GM18873 (cell line): Measurements from ENCODE around the gene ACKR3.

Experiments
- ATAC-seq: cut with Tn5 transposase; IDR thresholded peaks from one replicate; pipeline ENCODE4 v1.9.1; 2021; ENCODE audit warnings: mild to moderate bottlenecking, moderate library complexity, moderate number of reproducible peaks; ENCODE audit not compliant: unreplicated experiment, low FRiP score

Gene ACKR3

DNA sequence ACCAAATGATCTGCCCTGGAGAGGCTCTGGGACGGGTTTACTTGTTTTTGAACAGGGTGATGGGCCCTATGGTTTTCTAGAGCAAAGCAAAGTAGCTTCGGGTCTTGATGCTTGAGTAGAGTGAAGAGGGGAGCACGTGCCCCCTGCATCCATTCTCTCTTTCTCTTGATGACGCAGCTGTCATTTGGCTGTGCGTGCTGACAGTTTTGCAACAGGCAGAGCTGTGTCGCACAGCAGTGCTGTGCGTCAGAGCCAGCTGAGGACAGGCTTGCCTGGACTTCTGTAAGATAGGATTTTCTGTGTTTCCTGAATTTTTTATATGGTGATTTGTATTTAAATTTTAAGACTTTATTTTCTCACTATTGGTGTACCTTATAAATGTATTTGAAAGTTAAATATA lies 11.9 kb downstream of the ACKR3 start:
- ATAC-seq: no peak

DNA sequence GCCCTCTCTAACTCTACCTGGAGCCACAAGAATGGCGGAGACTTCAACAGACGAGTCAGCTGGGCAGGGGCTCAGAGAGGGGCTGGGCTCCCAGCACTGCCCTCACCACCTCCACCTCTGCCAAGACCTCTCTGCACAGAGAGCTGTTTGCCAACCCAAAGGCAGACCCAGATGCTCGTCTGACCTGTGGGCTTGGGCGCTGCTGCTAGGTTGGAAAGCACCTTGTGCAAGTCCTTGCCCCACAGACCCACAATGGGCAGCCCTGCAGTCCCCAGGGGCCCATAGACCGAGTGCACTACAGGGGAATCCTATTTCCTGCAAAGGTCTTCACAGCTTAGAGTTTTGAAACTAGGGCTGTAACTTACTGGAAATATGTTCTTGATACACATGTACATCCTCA lies 13.3 kb downstream of the ACKR3 start:
- ATAC-seq: no peak

DNA sequence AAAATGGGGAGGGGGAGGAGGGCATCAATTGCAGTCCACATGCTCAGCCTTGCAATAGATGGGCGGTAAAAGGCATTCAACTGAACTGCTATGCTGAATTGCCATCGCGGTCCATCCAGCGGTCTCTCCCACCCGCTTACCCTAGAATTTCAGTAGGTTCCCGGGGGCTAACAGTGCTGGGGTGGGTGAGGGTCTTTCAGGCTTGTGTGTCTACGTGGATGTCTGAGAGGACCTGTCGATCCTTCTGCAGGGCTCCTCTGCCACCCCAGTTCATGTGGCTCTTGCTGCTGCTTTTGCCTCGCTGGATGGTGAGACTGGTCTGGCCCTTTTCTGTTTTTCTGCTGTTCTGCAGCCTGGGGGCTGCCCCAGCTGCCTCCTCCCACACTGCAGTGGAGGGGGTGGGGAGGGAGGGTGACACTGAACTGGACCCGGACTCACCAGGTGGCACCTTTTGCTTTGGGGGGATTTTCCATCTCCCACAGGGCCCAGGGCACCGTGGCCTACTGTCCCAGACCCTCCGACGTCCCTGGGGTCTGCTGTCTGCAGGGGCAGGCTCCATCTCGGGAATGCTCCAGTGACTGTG lies 14.1 kb downstream of the ACKR3 start:
- ATAC-seq: no peak

DNA sequence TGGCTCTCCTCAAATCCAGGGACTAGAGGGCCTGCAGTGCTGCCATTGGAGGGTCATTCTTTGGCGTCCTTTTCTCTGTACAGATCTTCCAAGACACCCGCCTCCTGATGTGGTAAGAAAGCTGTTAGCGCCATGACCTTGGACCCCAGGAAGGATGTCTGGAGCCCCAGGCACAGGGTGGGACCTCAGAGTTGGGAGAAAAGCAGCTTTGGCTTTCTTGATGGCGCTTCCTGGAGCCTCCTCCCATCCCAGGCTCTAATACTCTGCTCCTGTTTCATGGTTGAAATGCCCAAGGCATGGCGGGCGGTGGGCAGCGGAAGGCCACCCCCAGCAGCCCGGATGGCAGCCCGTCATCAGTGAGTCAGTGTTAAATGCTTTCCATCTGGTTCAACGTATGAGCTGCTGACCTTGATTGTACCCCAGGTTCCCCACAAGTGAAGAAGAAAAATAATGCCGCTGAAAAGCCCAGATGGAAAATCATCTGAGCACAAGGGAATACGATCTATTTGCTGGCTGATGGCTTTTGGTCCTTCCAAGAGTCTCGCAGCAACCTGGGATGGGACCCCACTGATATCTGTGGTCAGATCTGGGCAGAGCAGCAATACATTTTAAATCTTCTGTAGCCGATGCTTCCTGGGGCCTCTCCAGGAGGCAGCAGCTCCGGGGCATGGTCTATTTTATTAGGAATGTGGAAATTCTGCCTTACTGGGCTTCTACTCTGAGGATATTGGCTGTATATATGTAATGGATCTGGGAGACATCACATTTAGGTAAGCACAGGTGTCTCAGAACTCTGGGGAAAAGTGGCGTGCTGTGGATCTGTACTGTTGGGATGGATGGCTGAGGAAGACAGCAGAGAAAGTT lies 15.1 kb downstream of the ACKR3 start:
- no peak for ATAC-seq

DNA sequence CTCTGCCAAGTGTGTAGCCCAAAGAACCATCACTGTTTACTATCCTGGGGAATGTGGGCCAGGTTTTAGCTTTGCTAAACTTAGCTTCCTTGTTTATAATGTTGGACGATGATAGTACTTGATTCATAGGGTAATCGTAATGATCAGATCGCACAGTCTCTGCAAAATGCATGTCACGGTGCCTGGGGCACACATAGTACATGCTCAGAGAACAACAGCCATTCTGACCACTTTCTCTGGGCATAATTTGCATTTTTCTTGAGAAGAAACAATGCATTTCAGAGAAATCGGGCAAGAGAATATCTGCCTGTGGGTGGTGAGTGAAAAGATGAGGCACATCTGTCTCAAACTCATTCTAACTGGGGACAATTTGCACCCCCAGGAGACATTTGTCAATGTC lies 16.3 kb downstream of the ACKR3 start:
- ATAC-seq: no peak

DNA sequence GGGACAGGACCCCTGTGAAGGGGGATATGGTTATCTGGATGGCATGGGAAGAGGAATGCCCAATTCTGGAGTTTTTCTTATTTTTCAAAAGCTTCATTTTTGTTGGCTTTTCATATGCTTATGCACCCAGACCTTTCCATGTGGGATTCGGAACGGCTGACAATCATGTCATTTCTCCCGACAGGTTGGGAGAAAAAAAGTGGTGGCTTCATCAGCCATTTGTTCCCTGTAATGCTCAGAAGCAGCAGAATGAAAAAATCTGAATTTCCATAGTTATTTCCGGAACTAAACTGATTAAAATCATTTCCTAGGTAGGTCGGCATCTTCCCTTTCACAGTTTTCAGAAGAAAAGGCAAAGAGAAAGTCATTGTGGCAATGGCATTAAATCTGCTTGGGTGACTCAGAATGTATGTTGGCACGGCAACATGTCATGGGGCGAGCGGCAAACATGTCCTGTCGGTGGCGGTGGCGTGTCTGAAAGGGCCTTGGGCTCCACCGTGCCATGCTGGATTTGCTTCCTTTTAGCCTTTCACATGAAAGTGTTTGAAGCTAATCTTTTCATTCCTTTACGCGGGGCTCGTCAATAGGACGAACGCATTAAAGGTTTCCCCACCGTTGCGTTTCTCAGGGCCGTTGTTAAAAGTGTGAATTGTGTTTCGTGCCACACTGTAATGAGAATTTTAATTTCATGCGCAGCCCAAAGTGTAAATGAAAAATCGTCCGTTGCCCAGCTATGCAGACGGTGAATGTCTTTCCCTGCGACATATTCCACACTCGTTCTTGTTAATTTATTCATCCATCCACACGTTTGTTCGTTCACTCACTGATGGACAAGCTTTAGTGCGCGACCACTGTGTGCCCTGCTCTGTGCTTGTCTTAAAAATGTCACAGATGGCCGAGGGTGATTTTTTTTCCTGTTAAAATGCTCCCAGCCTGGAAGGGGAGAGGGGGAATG lies 18.5 kb downstream of the ACKR3 start:
- ATAC-seq: no peak

DNA sequence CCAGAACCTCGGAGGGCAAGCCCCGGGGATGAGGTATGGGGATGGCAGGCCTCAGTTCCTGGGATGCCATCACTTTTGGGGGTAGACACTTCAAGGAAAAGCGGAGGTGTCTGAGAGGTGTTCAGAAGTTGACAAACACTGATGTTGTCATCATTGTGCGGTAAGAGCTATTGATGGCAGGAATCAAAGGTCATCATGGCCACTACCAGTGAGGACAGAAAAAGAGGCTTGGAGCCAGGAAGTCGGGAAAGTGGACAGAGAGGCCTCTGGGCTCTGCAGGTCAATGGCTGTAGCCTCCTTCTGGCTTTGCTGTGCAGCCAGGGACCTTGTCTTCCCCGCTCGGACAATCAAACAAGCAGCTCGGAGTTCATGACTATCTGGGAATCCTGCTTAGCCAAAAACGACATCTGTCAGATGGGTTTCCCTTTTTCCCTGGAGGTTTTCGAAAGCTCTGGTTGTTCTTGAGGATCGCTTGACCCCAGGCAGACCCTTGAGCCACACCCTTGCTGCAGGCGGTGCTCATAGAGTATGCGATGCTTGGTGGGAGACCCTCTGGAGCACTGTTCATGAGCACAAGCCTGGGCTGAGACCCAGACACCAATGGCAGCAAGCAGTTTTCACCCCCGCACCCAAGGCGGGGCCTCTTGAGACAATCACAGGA lies 19.4 kb downstream of the ACKR3 start:
- no peak for ATAC-seq

DNA sequence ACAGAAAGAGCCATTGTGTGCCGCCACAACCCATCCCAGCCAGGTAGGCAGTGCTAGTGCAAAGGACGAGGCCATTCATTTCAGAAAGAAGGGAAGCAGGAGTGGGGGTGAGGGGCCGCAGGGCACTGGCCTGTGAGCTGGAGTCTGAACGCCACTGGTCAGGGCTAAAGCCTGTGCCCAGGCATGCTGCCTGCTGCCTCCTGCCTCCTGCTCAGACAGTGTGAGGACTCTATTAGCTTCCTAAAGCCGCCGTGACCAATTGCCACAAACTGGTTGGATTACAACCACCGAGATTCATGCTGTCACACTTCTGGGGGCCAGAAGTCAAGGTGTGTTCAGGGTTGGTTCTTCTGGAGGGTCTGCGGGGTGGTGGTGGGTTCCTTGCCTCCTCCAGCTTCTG lies 21.2 kb downstream of the ACKR3 start:
- ATAC-seq: no peak

DNA sequence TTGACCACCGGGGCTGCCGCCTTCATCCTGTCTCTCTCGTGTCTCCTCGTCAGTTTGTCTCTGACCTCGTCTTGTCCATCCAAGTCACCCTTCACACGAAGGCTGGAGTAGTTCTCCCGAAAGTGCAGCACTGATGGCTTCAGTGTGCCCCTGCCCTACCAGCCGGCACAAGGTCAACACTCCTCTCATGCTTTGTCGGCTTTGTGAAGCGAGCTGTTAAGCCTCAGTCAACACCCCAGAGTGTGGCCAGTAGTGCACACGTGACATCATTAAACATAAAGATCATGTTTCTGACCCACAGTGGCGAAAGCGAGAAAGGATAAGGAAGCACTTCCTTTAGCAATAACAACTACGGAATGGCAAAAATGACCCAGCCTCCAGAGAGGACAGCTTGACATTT lies 23.2 kb downstream of the ACKR3 start:
- ATAC-seq: no peak

DNA sequence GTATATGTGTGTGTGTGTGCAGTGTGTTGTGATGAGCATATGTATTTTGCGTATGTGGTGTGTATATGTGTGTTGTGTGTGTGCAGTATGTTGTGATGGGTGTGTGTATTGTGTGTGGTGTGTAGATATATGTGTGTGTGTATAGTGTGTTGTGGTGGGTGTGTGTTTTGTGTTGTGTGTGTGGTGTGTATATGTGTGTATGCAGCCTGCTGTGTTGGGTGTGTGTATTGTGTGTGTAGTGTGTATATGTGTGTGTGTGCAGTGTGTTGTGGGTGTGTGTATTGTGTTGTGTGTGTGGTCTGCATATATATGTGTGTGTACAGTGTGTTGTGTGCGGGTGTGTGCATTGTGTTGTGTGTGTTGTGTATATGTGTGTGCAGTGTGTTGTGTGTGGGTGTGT lies 23.9 kb downstream of the ACKR3 start:
- no peak for ATAC-seq

DNA sequence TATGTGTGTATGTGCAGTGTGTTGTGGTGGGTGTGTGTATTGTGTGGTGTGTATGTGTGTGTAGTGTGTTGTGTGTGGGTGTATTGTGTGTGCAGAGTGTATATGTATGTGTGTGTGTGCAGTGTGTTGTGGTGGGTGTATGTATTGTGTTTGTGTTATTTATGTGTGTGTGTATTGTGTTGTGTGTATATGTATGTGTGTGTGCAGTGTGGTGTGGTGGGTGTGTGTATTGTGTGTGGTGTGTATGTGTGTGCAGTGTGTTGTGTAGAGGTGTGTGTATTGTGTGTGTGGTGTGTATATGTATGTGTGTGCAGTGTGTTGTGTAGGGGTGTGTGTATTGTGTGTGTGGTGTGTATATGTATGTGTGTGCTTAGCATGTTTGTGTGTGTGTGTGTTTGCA lies 24.3 kb downstream of the ACKR3 start:
- no peak for ATAC-seq

DNA sequence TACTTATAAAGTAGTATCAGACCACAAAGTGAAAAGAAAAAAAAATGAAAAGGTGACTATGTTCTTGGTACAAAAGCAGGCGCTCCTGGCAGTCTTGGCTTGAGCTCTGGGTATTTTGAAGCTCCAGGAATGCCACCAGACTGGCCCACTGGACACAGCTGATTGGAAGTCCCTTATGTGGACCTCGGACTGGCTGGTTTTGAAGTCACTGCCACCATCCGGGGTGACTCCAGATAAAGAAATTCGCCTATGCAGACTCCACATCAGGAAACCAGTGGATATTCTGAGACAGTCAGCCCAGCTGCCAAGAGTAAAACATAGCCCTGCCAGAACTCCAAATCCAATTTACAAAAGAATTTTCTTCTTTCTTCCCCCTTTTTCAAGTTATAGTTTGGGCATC lies 28.0 kb downstream of the ACKR3 start:
- ATAC-seq: no peak

DNA sequence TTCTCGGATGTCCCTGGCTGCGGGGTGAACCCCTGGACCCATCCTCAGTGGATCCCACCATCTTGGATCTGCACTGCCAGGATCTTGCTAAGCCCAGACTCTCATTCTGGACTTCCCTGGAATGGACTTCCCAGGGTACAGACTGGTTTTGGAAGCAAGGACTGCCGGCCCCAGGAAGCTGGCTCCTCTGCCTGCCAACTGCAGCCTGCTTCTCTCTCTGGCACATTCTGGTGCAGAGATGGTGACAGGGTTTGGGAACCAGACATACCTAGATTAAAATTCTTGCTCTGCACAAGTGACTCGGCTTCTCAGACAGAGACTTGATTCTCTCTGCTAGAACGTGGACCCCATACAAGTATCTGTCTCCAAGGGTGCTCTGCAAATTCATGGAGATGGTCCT lies 29.4 kb downstream of the ACKR3 start:
- ATAC-seq: no peak

DNA sequence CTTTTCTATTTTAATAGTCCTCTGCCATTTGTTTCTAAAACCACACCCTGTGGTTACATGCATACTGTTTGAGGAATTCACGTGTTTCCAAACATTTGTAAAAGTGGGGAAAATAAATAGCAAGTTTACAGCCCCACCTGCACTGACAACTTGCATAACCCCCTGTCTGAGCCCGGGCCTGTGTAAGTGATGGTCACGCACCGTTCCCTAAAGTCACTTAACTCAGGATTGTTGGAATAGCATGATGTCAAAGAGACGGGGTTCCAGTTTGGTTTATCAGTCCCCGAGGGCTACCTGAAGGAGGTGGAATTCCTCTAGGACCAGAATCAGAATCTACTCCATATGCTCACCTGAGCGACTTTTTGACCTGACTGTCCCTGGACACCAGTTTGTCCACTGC lies 30.5 kb downstream of the ACKR3 start:
- no peak for ATAC-seq

DNA sequence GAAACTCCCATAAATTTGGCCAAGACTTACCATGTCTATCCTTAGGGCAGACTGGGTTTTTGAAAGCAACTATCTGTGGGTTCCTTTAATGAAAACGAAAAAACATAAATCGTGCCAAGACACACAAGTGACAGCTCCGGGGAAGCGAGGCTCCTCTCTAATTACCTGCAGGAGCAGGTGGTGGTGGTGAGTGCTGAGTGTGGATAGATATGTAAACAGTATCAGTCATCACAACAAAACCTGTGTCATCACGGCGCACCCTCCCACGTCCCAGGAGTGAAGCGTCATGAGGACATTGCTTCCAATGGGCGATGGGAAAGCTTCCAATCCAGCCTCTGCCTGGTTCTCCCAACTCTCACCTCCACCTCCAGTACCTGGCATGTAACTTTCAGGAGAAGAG lies 31.3 kb downstream of the ACKR3 start:
- ATAC-seq: no peak

DNA sequence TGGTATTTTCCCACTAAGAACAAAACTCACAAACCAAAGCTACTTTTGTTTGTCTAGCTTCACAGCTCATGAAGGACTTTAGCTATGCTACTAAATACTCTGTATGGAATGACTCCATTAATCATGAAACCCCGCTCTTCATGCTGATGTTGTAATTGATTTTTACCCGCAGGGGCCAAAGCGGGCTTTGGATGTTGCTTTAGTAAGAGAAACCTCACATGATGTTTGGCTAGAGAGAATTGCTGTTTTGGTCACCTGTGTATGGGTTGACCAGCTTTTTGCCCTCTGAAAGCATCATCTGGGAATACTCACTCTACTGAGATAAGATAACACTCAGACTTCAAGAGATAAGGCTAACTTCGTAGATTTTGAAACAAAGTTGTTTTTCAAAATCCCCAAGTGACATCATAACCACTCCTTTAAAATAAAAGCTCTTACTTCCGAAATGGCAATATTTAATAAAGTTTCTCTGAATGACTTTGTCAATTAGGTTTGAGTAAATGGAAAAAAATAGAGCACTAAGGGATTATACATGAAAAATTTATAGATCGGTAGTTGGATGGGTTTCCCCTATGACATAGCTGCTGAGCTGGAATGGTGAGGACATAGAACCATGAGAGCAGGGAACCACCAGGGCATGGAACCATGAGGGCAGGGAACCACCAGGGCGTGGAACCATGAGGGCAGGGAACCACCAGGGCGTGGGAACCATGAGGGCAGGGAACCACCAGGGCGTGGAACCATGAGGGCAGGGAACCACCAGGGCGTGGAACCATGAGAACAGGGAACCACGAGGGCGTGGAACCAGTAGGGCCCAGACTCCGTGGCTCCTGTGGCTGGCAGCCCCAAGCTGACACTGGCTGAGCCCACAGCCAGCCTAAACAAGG lies 31.9 kb downstream of the ACKR3 start:
- no peak for ATAC-seq

DNA sequence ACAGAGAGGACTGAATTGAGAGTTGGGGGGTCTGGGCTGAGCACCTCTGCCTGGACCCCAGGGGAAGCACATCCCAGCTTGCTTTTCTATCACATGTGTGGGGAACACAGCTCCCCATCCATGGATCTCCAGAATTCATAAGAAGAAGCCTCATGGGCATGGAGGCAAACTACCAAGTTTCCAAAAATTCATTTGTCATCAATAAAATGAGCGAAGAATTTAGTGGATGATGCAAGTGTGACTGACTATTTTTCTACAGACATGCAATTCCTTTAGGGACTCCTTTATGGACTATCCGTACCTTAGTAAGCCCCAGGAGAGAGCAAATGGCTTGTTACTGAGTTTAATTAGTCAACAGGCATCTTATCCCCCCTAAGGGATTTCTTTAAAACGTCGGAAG lies 33.1 kb downstream of the ACKR3 start:
- ATAC-seq: no peak

DNA sequence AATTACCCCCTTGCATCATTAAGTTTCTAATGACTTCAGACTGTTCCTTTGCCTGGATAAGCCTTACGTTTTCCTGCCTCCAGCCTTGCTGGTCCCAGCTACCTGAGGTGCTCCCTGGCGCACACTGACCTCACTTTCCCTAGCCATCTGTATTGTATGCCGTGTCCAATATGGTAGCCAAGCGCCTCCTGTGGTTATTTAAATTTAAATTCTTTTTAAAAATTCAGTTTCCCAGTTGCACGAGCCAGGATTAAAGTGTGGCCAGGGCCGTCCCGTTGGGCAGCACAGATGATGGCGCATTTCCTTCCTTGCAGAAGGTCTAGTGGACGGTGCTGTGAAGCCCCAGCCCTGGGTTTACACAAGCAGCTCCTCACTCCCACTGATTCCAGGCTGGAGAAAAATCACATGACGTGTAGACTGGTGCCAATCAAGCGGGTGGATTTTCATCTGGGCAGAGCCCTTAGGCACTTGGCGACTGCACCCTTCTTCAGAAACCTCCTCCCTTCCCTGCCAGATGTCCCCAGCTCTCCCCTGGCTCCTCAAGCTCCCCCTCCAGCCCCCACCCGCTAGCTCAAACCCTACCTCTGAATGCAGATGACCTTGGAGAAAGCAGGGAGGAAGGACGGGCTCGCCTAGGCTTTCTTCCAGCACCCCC lies 33.9 kb downstream of the ACKR3 start:
- ATAC-seq: no peak
